Activated CD4-positive, alpha-beta T cell treated with anti-CD3 and anti-CD28 coated beads, Interleukin-10, Interleukin-2, amounts not matched to agents 100 ng/mL and 50 ng/mL, durations not matched to agents 16 hours and 8 hours (primary cell): ENCODE measurements around the gene CD14.
"Not testable (repeated sequence)": the region's sequence is repeated elsewhere in the genome, so short reads cannot be mapped to it uniquely, and the experiment has no call there.

Experiments used
- DNase-seq: peaks from one replicate; pipeline ENCODE4 v3.0.0-alpha.2; 2020

The CD14 gene

GRCh38 chr5:140634103-140634502 lies 1.1 kb upstream of the CD14 start:
- DNase-seq, result no peak

- no peak for DNase-seq
These were observed 526 bp upstream of the CD14 start for GRCh38 chr5:140633501-140633900.

- peak; percentile 59 for DNase-seq
These were observed 482 bp downstream of the CD14 start for GRCh38 chr5:140632366-140633020.

GRCh38 chr5:140631831-140632365 lies 1.1 kb downstream of the CD14 start:
- peak; percentile 22 for DNase-seq

GRCh38 chr5:140631036-140631417 lies 1.9 kb downstream of the CD14 start:
- DNase-seq, result no peak

GRCh38 chr5:140630292-140631035 lies 2.5 kb downstream of the CD14 start:
- no peak for DNase-seq

- DNase-seq, result no peak
These were observed 4.3 kb downstream of the CD14 start for GRCh38 chr5:140628711-140629110.

- no peak for DNase-seq
These were observed 5.0 kb downstream of the CD14 start for GRCh38 chr5:140627972-140628371.

GRCh38 chr5:140624886-140625285 lies 8.1 kb downstream of the CD14 start:
- DNase-seq, result not testable (repeated sequence)

GRCh38 chr5:140623061-140623460 lies 9.9 kb downstream of the CD14 start:
- not testable (repeated sequence) for DNase-seq

GRCh38 chr5:140622301-140622700 lies 10.7 kb downstream of the CD14 start:
- no peak for DNase-seq

GRCh38 chr5:140611020-140611521 lies 21.9 kb downstream of the CD14 start:
- no peak for DNase-seq

GRCh38 chr5:140609126-140609525 lies 23.8 kb downstream of the CD14 start:
- no peak for DNase-seq

- no peak for DNase-seq
These were observed 24.3 kb downstream of the CD14 start for GRCh38 chr5:140608722-140609121.

- no peak for DNase-seq
These were observed 25.9 kb downstream of the CD14 start for GRCh38 chr5:140607031-140607430.

- DNase-seq, result no peak
These were observed 27.1 kb downstream of the CD14 start for GRCh38 chr5:140605879-140606278.

GRCh38 chr5:140603734-140604133 lies 29.2 kb downstream of the CD14 start:
- no peak for DNase-seq

- not testable (repeated sequence) for DNase-seq
These were observed 29.6 kb downstream of the CD14 start for GRCh38 chr5:140603446-140603698.

- no peak for DNase-seq
These were observed 30.8 kb downstream of the CD14 start for GRCh38 chr5:140602147-140602546.

GRCh38 chr5:140600096-140600495 lies 32.9 kb downstream of the CD14 start:
- DNase-seq, result no peak

- no peak for DNase-seq
These were observed 34.1 kb downstream of the CD14 start for GRCh38 chr5:140598836-140599235.

- no peak for DNase-seq
These were observed 36.6 kb downstream of the CD14 start for GRCh38 chr5:140596321-140596741.

GRCh38 chr5:140595538-140596300 lies 37.3 kb downstream of the CD14 start:
- no peak for DNase-seq

- no peak for DNase-seq
These were observed 38.8 kb downstream of the CD14 start for GRCh38 chr5:140594169-140594568.
